HG02884 (cell line): ENCODE measurements around the gene LMBR1.
"Not testable (repeated sequence)": the region's sequence is repeated elsewhere in the genome, so short reads cannot be mapped to it uniquely, and the experiment has no call there.

Experiments
- ATAC-seq: cut with Tn5 transposase; IDR thresholded peaks from one replicate; pipeline ENCODE4 v1.9.1; 2021; ENCODE audit warnings: mild to moderate bottlenecking, moderate library complexity; ENCODE audit not compliant: unreplicated experiment

Gene LMBR1

DNA sequence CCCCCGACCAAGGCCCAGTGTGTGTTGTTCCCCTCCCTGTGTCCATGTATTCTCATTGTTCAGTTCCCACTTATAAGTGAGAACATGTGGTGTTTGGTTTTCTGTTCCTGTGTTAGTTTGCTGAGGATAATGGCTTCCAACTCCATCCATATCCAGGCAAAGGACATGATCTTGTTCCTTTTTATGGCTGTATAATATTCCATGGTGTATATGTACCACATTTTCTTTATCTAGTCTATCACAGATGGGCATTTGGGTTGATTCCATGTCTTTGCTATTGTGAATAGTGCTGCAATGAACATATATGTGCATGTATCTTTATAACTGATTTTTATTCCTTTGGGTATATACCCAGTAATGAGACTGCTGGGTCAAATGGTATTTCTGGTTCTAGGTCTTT is 191.2 kb downstream of the LMBR1 start:
- not testable (repeated sequence) for ATAC-seq

DNA sequence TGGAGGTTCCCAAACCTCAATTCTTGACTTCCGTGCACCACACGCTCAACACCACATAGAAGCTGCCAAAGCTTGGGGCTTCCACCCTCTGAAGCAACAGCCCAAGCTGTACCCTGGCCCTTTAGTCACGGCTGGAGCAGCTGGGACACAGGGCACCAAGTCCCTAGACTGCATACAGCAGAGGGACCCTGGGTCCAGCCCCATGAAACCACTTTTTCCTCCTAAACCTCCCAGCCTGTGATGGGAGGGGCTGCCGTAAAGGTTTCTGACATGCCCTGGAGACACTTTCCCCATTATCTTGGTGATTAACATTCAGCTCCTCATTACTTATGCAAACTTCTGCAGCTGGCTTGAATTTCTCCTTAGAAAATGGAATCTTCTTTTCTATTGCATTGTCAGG is 194.5 kb downstream of the LMBR1 start:
- ATAC-seq: not testable (repeated sequence)

DNA sequence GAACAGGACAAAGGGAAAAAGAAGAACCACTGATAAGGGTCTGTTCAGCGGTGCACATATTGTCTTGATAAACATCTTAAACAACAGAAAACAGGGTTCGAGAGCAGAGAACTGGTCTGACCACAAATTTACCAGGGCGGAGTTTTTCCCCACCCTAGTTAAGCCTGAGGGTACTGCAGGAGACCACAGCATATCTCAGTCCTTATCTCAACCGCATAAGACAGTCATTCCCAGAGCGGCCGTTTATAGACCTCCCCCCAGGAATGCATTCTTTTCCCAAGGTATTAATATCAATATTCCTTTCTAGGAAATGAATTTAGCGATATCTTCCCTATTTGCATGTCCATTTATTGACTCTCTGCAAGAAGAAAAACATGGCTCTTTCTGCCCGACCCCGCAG is 195.7 kb downstream of the LMBR1 start:
- ATAC-seq: not testable (repeated sequence)

DNA sequence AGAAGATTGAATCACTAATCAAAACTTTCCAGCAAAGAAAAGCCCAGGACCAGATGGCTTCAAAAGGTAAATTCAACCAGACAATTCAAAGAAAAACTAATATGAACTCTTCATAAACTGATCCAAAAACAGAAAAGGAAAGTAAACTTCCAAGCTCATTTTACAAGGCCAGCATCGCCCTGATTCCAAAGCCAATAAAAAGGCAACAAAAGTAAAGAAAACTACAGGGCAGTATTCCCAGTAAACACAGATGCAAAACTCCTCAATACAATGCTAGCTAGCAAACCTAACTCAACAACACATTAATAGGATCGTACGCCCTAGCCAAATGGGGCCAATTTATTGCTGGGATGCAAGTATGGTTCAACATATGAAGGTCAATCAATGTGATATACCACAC is 199.4 kb downstream of the LMBR1 start:
- no peak for ATAC-seq

DNA sequence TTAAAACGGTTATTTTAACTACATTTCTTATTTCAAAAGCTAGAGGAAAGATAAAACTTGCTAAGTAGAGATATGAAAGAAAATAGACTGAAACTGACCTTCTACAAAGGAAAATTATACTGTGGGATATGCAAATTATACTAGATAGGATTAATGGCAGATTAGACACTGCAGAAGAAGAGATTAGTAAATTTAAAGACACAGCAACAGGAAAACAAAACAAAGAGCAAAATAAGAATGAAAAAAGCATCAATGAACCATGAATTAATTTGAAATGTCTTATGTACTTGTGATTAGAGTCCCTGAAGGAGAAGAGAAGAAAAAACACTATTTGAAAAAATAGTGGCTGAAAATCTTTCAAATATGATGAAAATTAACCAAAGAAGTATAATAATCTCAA is 200.1 kb downstream of the LMBR1 start:
- no peak for ATAC-seq

DNA sequence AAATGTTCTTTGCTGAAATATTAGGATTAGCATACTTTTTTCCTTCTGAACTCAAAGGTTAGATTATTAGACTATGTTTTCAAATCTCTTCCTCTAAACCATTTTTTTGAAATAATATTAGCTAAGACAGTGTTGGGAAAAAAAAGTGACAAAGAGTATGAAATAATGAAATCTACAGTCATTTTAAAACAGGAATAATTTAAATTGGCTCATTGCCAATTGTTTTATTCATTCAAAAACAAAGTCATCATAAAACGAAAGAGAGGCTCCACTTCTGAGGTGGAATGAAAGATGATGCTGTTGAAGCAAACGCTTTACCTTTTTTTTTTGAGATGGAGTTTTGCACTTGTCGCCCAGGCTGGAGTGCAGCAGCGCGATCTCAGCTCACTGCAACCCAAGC is 201.2 kb downstream of the LMBR1 start:
- ATAC-seq: no peak

DNA sequence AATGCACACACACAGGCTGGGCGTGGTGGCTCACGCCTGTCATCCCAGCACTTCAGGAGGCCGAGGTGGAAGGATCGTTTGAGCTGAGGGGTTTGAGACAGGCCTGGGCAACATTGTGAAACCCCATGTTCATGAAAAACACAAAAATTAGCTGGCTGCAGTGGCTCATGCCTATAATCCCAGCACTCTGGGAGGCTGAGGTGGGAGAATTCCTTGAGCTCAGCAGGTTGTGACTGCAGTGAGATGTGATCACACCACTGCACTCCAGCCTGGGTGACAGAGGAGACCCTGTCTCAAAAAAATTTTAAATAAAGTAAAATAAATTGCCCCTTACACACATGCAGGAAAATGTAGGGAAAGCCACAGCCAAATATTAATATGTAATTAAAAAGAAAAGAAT is 208.3 kb downstream of the LMBR1 start:
- no peak for ATAC-seq

DNA sequence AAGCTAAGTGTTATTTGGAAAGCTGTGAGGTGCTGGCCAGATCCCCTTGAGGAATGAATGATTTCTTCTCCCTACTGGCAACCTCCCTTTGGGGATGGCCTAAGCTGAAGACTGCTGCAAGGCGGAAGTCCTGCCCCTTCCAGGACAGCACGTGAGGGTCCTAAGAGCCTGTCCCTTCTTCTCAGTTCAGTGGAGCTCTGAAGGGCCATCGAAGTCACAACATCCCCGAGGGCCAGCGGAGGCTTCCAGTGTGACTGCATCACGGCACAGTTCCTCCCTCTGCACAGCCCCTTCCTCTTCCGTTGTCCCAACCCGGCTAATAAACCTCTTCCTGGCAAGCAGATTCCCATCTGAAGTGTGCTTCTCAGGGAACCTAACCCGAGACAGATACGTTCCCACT is 208.7 kb downstream of the LMBR1 start:
- no peak for ATAC-seq

DNA sequence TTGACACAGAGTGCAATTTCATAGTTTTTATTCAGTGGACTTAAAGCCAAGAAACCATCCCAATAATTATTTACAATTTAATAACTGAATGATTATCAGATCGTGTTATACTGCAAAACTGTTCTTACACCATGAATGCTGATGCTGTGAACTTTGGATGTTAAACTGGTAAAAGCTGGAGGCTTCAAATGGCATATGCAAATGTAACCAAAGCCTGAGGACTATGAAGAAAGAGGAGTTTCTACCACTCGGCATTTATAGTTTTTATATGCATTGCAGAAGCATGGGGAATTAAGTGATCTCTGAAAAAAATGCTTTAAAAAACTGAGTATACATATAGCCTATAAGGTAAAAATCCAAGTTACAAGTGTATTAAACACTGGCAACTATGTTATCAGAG is 210.1 kb downstream of the LMBR1 start:
- no peak for ATAC-seq

DNA sequence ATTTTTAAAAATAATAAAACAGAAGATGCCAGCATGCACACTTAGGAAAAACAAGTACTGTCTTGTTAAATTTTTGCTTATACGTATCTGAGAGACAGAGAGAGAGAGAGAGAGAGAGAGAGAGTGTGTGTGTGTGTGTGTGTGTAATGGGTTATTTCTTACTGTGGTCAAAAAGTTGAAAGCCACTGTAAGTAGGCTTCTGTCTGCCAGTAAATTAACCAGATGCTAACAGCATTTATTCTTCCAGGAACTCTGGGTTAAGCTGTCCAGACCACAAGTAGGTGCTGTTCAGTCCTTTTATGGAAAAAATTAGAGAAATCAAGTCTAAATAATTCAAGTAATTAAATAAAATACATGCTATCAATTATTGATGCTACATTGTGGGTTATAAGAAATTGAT is 212.7 kb downstream of the LMBR1 start:
- no peak for ATAC-seq

DNA sequence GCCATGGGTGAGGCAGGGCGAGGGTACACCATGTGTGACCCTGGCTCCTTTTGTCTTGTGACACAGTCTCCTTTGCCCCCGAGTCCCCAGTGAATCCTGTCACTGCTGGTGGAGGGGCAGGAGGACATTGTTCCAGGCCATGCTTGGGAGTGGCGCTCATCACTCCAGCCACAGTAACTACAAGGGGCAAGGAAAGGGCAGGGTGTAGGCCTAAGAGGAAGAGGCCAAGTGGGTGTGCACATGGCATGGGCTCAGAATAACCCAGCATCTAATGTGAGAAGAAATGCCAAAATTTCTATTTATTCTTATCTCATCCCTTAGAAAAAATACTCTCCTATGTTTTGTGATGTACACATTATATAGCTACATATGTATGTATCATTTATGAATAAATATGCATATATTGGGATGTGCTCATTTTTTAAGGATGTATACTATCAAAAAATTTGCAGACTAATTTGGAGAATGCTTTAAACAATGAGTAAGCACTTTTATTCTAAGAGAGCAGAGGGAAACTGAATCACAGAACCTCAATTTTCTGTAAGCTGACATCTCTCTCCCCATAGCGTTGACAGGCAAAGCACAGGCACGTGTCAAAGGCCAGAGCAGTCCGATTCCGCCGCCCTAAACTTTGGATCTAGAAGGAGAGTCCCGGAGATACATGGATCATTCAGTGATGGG is 215.5 kb downstream of the LMBR1 start:
- no peak for ATAC-seq

DNA sequence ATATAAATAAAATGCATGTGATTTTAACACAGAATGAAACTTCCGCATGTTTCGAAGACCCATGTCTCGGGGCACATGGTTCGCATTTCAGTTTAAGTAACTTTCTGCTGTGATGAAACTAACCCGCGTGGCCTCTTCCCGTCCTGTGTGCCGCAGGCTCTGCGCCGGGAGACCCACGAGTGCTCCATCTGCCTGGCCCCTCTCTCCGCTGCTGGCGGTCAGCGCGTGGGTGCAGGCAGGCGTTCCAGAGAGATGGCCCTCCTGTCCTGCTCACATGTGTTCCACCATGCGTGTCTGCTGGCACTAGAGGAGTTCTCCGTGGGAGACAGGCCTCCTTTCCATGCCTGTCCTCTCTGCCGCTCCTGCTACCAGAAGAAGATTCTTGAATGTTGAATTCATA is 216.7 kb downstream of the LMBR1 start:
- no peak for ATAC-seq

DNA sequence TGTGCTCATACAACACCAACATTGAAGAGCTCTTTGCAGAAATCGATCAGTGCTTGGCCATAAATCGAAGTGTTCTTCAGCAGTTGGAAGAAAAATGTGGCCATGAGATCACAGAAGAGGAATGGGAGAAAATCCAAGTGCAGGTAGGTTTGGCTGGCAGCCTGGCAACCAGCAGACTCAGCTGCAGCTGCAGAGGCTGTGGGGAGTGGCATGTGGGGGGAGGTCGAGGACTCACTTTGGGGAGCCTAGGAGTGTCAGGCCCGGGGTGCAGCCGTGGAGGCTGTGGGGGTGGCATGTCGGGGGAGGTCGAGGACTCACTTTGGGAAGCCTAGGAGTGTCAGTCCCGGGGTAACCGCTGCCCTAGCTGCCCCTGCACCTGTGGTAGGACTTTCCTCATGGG is 217.3 kb downstream of the LMBR1 start:
- no peak for ATAC-seq

DNA sequence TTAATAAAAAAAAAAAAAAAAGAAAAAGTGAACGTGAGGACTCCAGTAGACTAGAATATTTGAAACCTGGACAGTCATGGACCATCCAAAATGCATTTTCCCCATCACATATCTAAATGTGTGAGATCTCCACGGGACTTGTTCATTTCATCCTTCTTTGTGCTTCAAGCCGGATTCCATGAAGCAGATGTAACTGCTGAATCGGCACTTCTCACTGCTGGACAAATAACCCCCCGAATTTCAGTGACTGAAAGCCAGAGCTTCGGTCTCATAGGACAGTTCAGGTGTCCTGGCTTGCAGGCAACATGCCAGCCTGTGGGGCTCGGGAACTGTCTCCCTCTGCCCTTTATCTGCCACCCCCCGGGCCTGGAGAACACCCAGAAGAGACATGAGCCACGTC is 219.1 kb downstream of the LMBR1 start:
- ATAC-seq: no peak

DNA sequence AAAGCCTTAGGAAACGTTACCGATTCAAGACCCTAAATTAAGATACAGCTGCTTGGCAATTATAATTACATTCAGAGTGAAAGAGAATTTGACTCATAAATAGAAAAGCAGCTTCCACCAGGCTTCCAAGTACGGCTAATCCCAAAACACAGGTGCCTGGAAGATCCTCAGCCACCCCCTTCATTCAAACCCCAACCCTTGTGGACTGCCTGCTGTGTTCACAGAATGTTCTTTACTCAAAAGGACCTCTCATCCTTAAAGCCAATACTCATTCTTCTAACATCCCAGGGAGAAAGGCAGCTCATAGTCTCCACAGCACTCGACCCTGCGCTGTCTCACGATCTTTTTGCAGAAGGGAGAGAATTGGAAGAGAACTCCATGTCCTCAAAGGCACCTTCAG is 219.5 kb downstream of the LMBR1 start:
- no peak for ATAC-seq

DNA sequence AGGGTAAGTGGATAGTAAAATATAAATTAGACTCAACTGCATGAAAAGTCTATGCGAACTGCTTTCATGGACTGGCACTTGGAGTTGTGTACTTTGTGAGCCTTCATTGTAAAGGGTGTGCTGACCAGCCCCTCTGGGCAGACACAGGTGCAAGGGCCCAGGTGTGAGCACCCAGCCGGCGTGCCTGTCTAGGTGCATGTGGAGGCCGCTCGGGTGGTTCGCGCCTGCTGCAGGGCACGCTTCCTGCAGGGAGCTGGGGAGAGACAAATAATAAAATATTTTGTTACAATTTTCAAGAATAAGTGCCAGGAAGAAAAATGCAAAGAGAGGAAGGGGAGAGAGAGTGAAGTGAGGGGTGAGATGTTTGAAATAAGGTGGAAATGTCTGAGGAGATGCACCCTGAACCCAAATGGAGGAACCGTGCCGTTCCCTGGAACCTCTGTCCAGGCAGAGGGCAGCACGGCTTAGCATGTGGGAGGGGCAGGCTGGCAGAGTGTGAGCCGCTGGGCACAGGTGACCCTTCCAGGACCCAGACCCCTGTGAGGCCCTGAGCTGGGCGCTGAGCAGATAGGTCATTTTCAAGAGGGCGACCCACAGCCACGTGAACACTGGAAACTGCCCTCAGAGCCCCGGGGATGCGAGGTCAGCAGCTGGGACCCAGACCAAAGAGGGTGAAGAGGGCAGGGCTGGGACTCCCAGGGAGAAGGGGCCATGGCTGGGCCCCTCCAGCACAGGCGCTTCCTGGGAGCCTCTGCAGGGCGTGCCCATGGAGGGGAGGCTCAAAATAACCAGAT is 223.8 kb downstream of the LMBR1 start:
- no peak for ATAC-seq

DNA sequence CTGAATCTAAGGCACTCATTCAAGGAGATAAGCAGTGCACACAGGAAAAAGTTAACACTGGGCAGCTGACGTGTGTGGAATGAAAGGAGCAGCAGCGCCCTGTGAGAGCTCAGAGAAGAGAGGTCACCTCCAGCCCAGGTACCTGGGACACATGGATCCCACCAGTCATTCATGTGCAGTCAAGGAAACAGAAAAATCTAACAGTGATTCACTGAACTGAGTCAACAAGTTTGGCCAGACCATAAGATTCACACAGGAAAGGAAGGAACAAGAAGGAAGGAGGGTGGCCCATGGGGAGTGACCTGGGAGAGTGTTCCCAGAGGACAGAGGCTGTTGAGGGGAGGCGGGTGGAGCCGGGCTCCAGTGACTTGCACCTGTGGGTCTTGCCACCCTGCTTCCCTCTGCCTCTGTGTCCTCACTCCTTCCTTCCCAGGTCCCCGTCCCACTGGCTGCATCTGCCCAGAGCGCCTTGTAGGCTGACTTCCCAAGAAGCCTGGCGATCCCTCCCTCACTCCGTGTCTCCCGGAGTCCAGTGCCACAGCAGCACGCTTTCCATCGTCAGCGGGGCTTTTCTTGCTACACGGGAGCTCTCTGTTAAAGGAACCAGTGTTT is 224.7 kb downstream of the LMBR1 start:
- no peak for ATAC-seq

DNA sequence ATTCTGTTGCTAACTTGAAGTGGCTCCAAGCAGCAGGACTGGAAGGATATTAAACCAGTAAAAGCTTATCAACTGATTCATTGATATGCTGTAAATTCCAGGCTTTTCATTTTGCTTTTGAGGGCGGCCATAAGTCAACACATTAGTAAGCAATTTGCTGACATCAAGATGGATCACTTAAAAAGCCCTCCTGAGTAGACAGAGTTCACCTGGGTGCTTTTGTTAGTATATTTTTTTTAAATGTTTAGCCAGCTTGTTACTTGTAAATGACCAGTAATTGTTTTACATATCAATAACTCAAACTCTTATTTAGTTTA is 225.9 kb downstream of the LMBR1 start:
- ATAC-seq: no peak

DNA sequence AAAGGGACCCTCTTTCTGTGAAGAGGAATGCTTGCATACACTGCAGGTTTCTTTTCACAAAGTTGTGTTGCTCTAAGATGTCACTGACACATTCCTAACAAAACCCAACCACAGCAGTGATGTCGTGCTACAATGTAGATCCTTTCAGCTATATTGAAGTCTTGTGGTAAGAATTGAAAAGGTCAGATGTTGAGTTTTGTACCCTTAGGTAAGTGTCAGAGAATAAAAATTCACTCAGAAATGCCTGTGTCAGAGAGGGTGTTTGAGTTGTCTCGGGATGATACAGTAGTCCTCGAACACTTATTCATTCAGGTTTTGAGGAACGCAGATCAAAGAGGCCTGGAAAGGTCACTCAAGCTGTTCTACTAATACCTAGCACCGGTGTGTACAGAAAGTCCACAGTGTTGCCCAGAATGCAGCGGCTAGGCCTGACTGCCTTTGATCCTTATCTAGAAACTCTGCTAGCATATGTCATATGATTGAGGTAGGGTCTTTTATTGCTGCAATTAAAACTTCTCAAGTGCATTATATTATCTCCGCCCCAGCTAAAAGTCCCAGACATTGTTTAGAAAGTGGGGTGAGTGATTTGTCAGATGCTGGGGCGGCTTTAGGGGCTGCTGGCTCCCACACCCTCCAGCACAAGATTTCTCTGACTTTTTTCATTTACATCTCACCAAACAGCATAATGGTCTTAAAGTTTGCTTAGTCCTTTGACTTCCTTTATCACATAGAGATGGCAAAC is 226.4 kb downstream of the LMBR1 start:
- no peak for ATAC-seq

DNA sequence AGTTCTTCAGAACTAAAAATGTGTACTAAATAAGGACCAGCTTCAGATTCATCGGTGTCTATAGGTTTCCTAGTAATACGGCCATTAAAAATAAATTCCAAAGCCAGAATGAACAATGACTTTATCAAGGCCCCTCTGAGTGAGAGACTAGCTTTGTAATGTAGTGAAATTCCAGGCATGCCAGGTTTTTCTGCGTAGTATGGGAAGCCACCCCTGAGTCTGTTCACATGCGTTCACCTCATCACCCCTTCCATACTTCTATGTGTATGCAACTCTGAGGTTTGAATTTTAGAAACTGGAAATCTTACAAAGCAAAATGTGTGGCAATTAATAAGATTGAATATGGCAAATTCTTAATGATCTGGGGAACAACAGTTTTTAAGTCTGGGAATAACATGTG is 227.9 kb downstream of the LMBR1 start:
- no peak for ATAC-seq

DNA sequence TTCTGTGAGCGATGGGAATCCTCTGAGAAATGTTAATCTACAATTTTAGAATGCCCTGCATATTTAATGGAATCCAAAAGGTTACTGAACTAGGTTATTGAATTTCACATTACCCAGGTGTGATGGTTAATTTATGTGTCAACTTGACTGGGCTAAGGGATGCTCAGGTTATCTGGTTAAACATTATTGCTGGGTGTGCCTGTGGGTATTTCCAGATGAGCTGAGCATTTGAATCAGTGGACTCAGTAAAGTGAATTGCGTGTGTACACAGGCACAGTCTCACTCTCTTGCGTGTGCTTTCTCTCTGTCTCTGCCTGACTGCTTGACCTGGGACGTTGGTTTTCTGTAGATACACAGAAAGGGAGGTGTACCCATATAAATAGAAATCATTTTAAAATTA is 230.7 kb downstream of the LMBR1 start:
- no peak for ATAC-seq

DNA sequence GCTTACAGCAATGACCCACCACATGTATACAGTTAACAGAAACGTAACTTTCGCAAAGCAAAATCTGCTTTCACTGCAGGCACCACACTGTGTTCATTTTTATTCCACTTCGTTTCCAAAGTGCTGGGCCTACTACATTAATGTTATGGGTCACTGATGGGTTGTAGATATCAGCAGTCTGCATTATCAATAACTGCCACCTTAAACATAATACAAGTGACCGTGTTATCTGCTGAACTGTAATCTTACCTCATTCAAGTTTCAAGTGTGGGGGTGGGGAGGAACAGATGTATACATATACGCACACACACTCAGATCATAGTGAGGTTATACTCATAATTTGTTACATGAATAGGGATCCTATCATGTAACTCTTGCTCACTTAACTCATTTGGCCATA is 231.3 kb downstream of the LMBR1 start:
- no peak for ATAC-seq
